ENCODE measurements around the gene CDC42EP2. TPM values are rescaled to one million over a fixed set of nuclear protein-coding genes. Genes with fewer than 3 reads are reported as not detected.

The CDC42EP2 gene
- total RNA-seq, 2 donors from 2014 or later, result 0.73 to 2.0 TPM

Other genes starting within 250 kb of the CDC42EP2 start
- 100 to 1,000 TPM in 1 of 2 donors, 10 to 100 TPM in 1; 99.5 to 127 TPM for gene CDCA5, start 230.8 kb upstream of the CDC42EP2 start, total RNA-seq
- 10 to 100 TPM; 25.2 to 36.3 TPM for gene ZFPL1, start 230.6 kb upstream of the CDC42EP2 start, total RNA-seq
- 10 to 100 TPM; 71.8 to 80.6 TPM for gene VPS51, start 218.7 kb upstream of the CDC42EP2 start, total RNA-seq
- gene TM7SF2, start 203.0 kb upstream of the CDC42EP2 start, total RNA-seq, result 10 to 100 TPM; 19.7 to 20.1 TPM
- 10 to 100 TPM in 1 of 2 donors, 1 to 10 TPM in 1; 6.3 to 10.0 TPM for gene ZNHIT2, start 197.2 kb upstream of the CDC42EP2 start, total RNA-seq
- 100 to 1,000 TPM; 929 to 948 TPM for gene FAU, start 192.7 kb upstream of the CDC42EP2 start, total RNA-seq
- 10 to 100 TPM; 61.7 to 87.7 TPM for gene MRPL49, start 192.5 kb upstream of the CDC42EP2 start, total RNA-seq
- 10 to 100 TPM; 28.9 to 30.8 TPM for gene SYVN1, start 180.3 kb upstream of the CDC42EP2 start, total RNA-seq
- gene SPDYC, start 144.6 kb upstream of the CDC42EP2 start, total RNA-seq, result not detected
- 100 to 1,000 TPM; 143 to 150 TPM for gene CAPN1, start 132.9 kb upstream of the CDC42EP2 start, total RNA-seq
- gene POLA2, start 52.9 kb upstream of the CDC42EP2 start, total RNA-seq, result 10 to 100 TPM; 54.6 to 64.1 TPM
- gene DPF2, start 19.0 kb downstream of the CDC42EP2 start, total RNA-seq, result 10 to 100 TPM; 66.0 to 89.5 TPM
- 1 to 10 TPM in 1 of 2 donors, under 1 TPM in 1; 0.95 to 1.5 TPM for gene TIGD3, start 39.9 kb downstream of the CDC42EP2 start, total RNA-seq
- gene SLC25A45, start 67.8 kb downstream of the CDC42EP2 start, total RNA-seq, result 10 to 100 TPM; 18.0 to 20.1 TPM
- 10 to 100 TPM; 49.6 to 52.1 TPM for gene FRMD8, start 71.8 kb downstream of the CDC42EP2 start, total RNA-seq
- gene NEAT1, start 107.9 kb downstream of the CDC42EP2 start, total RNA-seq, result 1,000 to 10,000 TPM in 1 of 2 donors, 100 to 1,000 TPM in 1; 823 to 2,912 TPM
- over 10,000 TPM in 1 of 2 donors, 1,000 to 10,000 TPM in 1; 5,547 to 22,796 TPM for gene MALAT1, start 184.2 kb downstream of the CDC42EP2 start, total RNA-seq
- 10 to 100 TPM; 80.4 to 86.8 TPM for gene SCYL1, start 210.2 kb downstream of the CDC42EP2 start, total RNA-seq
- gene LTBP3, start 243.5 kb downstream of the CDC42EP2 start, total RNA-seq, result 100 to 1,000 TPM in 1 of 2 donors, 10 to 100 TPM in 1; 54.3 to 124 TPM

Data from activated T-helper 17 cell treated with anti-CD3 and anti-CD28 coated beads, Interleukin-2, amount 50 U/mL, for 72 hours (primary cell).